Caki2 (cell line): ENCODE data around the gene TSPAN4. TPM values are rescaled to one million over a fixed set of nuclear protein-coding genes. Genes with fewer than 3 reads are reported as not detected.

Experiments
- DNase-seq: peaks from one replicate; pipeline ENCODE4 v3.0.0-alpha.2; 2015; ENCODE audit warnings: low read depth
- in situ Hi-C: cut with HindIII; loops from 2 replicates; pipeline ENCODE4 v1.10.0; 2016; ENCODE audit warnings: low sequenced_read_pairs, low pct_unique_long_range_greater_than_20kb, mixed read lengths
- total RNA-seq: library from RNA; depleted of rRNA; stranded (reverse); fragments of >200 nt; shearing (Covaris generic); gene quantifications from 2 replicates; pipeline ENCODE4 v1.2.3, GENCODE V29; 2014; ENCODE audit warnings: low replicate concordance; rRNA removed

Gene TSPAN4
- total RNA-seq, 1 experiment from 2014 or later = 250 TPM

- DNase-seq = no peak
- in situ Hi-C loops = no loop called here
These were observed 67.5 kb downstream of the TSPAN4 start for GRCh38 chr11:910044-910588.

- in situ Hi-C loops = no loop called here
- peak; percentile 81 for DNase-seq
These were observed 68.0 kb downstream of the TSPAN4 start, which contains the start of gene CHID1 for GRCh38 chr11:910589-911030. TSS of gene CHID1 (minus strand) at chr11:910810. CDS start at chr11:904816, 5,994 bp downstream.

- in situ Hi-C loops = no loop called here
- DNase-seq = peak; percentile 39
These were observed 68.6 kb downstream of the TSPAN4 start for GRCh38 chr11:911031-911889.

- DNase-seq = no peak
- in situ Hi-C loops = no loop called here
These were observed 69.2 kb downstream of the TSPAN4 start for GRCh38 chr11:911890-912219.

- in situ Hi-C loops = no loop called here
- DNase-seq = no peak
These were observed 69.6 kb downstream of the TSPAN4 start for GRCh38 chr11:912266-912665.

GRCh38 chr11:913043-913442 is 70.4 kb downstream of the TSPAN4 start:
- DNase-seq = no peak
- in situ Hi-C loops = no loop called here

GRCh38 chr11:914204-914603 is 71.6 kb downstream of the TSPAN4 start:
- in situ Hi-C loops = no loop called here
- DNase-seq = no peak

GRCh38 chr11:914747-915501 is 72.3 kb downstream of the TSPAN4 start:
- in situ Hi-C loops = no loop called here
- DNase-seq = no peak

Other genes starting within 250 kb of the TSPAN4 start
- gene IRF7, start 226.9 kb upstream of the TSPAN4 start, total RNA-seq = 12.5 and 23.2 TPM in 2 replicates
- gene CDHR5, start 217.9 kb upstream of the TSPAN4 start, total RNA-seq = not detected in 2 replicates
- gene SCT, start 215.7 kb upstream of the TSPAN4 start, total RNA-seq = not detected in 2 replicates
- not detected in 2 replicates for gene DRD4, start 205.6 kb upstream of the TSPAN4 start, total RNA-seq
- 37.8 and 52.4 TPM in 2 replicates for gene DEAF1, start 147.6 kb upstream of the TSPAN4 start, total RNA-seq
- 6.3 and 15.6 TPM in 2 replicates for gene TMEM80, start 147.0 kb upstream of the TSPAN4 start, total RNA-seq
- 264 and 273 TPM in 2 replicates for gene EPS8L2, start 136.6 kb upstream of the TSPAN4 start, total RNA-seq
- 1,239 and 1,416 TPM in 2 replicates for gene TALDO1, start 95.4 kb upstream of the TSPAN4 start, total RNA-seq
- 27.5 and 45.0 TPM in 2 replicates for gene GATD1, start 65.4 kb upstream of the TSPAN4 start, total RNA-seq
- gene CEND1, start 52.8 kb upstream of the TSPAN4 start, total RNA-seq = not detected in 2 replicates
- 12.5 and 13.6 TPM in 2 replicates for gene SLC25A22, start 44.6 kb upstream of the TSPAN4 start, total RNA-seq
- gene PIDD1, start 37.6 kb upstream of the TSPAN4 start, total RNA-seq = 16.7 and 36.1 TPM in 2 replicates
- 302 and 318 TPM in 2 replicates for gene RPLP2, start 32.9 kb upstream of the TSPAN4 start, total RNA-seq
- 11.6 and 15.3 TPM in 2 replicates for gene PNPLA2, start 23.9 kb upstream of the TSPAN4 start, total RNA-seq
- 15.0 and 29.5 TPM in 2 replicates for gene CRACR2B, start 14.9 kb upstream of the TSPAN4 start, total RNA-seq
- 873 and 905 TPM in 2 replicates for gene CD151, start 9.9 kb upstream of the TSPAN4 start, total RNA-seq
- 90.2 and 103 TPM in 2 replicates for gene POLR2L, start 323 bp upstream of the TSPAN4 start, total RNA-seq
- 146 and 165 TPM in 2 replicates for gene CHID1, start 68.0 kb downstream of the TSPAN4 start, total RNA-seq
- gene AP2A2, start 83.0 kb downstream of the TSPAN4 start, total RNA-seq = 49.4 and 52.6 TPM in 2 replicates
- gene MUC6, start 193.9 kb downstream of the TSPAN4 start, total RNA-seq = not detected in 2 replicates
- gene MUC2, start 232.0 kb downstream of the TSPAN4 start, total RNA-seq = not detected in 2 replicates